Esophagus muscularis mucosa (tissue), 4 donors: ENCODE measurements around the gene MT1F.

Experiments
- EP300 ChIP-seq: sonication (generic); formaldehyde crosslinking; IDR thresholded peaks from one replicate; pipeline ENCODE4 v1.6.1; 2017; ENCODE audit warnings: antibody characterized with exemption
- POLR2A ChIP-seq: fragments of 450-650 bp; IDR thresholded peaks from one replicate; pipeline ENCODE4 v1.6.1; 2017; ENCODE audit warnings: antibody characterized with exemption, moderate library complexity, mild to moderate bottlenecking, low read depth
- POLR2AphosphoS5 ChIP-seq, 2 donors: sonication (generic); formaldehyde crosslinking; IDR thresholded peaks; one replicate each; pipeline ENCODE4 v1.6.1; 2017; ENCODE audit warnings: antibody characterized with exemption in 2 of 2
- TF ChIP-seq, protein P1 (sequence below), 3 experiments: fragments of 200-600 bp in 2 of 3; fragments of 450-650 bp in 1 of 3; sonication (generic) in 2 of 3; IDR thresholded peaks; one replicate each; pipeline ENCODE4 v1.5.1; 2017 to 2019; ENCODE audit warnings: antibody characterized with exemption in 3 of 3, mild to moderate bottlenecking in 2 of 3, moderate library complexity in 1 of 3

DNA sequence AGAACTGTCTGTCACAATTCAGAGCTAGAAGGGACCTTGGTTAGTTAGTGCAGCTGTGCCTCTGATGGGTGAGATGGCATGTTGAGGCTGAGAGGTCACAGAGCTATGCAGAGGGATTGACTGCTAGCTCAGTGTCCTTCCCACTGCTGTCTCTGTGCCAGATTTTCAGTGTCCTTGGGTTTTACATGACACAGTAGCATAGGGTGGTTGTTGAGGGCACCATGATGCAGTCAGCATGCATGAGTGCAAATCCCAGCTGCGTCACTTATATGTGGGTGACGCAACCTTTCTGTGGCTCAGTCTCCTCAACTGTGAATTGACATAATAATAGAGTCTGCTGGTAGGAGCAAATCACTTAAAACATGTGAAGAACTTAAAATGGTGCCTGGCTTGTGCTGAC lies 16.6 kb upstream of the MT1F start:
- TF ChIP-seq, protein P1, sequence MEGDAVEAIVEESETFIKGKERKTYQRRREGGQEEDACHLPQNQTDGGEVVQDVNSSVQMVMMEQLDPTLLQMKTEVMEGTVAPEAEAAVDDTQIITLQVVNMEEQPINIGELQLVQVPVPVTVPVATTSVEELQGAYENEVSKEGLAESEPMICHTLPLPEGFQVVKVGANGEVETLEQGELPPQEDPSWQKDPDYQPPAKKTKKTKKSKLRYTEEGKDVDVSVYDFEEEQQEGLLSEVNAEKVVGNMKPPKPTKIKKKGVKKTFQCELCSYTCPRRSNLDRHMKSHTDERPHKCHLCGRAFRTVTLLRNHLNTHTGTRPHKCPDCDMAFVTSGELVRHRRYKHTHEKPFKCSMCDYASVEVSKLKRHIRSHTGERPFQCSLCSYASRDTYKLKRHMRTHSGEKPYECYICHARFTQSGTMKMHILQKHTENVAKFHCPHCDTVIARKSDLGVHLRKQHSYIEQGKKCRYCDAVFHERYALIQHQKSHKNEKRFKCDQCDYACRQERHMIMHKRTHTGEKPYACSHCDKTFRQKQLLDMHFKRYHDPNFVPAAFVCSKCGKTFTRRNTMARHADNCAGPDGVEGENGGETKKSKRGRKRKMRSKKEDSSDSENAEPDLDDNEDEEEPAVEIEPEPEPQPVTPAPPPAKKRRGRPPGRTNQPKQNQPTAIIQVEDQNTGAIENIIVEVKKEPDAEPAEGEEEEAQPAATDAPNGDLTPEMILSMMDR (IDR thresholded peaks at IDR 0.05) = no peak
- TF ChIP-seq EP300 (no peak), POLR2A (no peak), POLR2AphosphoS5 (IDR thresholded peaks at IDR 0.05) (no peak)
